Loucy (cell line): ENCODE results near the gene BCAS1.

Experiments used
- EZH2phosphoT487 ChIP-seq: fragments of 200-600 bp; IDR thresholded peaks from 2 replicates; pipeline ENCODE4 v1.6.1; 2018; ENCODE audit warnings: antibody characterized with exemption, mild to moderate bottlenecking, moderate library complexity, borderline replicate concordance
- TF ChIP-seq, protein P1 (sequence below): fragments of 200-600 bp; sonication (generic); conservative IDR thresholded peaks from 2 replicates; pipeline ENCODE4 v1.5.1; 2014; ENCODE audit warnings: mild to moderate bottlenecking, antibody characterized with exemption, low read length

DNA sequence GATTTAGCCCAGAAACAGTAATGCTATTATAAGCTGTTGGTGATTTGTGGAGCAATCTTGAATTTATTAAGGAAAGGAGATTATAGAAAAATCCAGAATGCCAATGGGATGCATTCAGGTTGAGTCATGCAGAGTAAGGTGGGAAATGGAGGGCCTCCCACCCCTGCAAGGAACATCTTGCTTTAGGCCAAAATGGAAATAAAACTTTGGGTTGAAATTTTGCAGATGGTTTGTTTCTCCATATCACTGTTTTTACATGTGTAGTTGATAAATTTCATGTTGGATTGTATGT lies 152.4 kb downstream of the BCAS1 start:
- TF ChIP-seq, protein P1, sequence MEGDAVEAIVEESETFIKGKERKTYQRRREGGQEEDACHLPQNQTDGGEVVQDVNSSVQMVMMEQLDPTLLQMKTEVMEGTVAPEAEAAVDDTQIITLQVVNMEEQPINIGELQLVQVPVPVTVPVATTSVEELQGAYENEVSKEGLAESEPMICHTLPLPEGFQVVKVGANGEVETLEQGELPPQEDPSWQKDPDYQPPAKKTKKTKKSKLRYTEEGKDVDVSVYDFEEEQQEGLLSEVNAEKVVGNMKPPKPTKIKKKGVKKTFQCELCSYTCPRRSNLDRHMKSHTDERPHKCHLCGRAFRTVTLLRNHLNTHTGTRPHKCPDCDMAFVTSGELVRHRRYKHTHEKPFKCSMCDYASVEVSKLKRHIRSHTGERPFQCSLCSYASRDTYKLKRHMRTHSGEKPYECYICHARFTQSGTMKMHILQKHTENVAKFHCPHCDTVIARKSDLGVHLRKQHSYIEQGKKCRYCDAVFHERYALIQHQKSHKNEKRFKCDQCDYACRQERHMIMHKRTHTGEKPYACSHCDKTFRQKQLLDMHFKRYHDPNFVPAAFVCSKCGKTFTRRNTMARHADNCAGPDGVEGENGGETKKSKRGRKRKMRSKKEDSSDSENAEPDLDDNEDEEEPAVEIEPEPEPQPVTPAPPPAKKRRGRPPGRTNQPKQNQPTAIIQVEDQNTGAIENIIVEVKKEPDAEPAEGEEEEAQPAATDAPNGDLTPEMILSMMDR, result no peak
- no peak for TF ChIP-seq EZH2phosphoT487
